HG03521 (cell line): ENCODE measurements around the gene PITPNB.
A peak's percentile ranks its signal among the peaks of the same experiment; 100 is the strongest.

Experiments used
- ATAC-seq: cut with Tn5 transposase; IDR thresholded peaks from one replicate; pipeline ENCODE4 v1.9.1; 2021; ENCODE audit warnings: mild to moderate bottlenecking, moderate library complexity; ENCODE audit not compliant: unreplicated experiment

PITPNB gene

GRCh38 chr22:27919942-27920755, 1.1 kb upstream of the PITPNB start:
- peak; percentile 19 for ATAC-seq

GRCh38 chr22:27918341-27919221, 475 bp downstream of the PITPNB start:
- peak; percentile 23 for ATAC-seq

- no peak for ATAC-seq
Measured at GRCh38 chr22:27915986-27916385, 3.1 kb downstream of the PITPNB start.

GRCh38 chr22:27913162-27913741, 5.8 kb downstream of the PITPNB start:
- ATAC-seq: no peak

GRCh38 chr22:27912101-27912500, 7.0 kb downstream of the PITPNB start:
- no peak for ATAC-seq

GRCh38 chr22:27911330-27911729, 7.7 kb downstream of the PITPNB start:
- ATAC-seq: no peak

- ATAC-seq: no peak
Measured at GRCh38 chr22:27906241-27906640, 12.8 kb downstream of the PITPNB start.

GRCh38 chr22:27905653-27906052, 13.4 kb downstream of the PITPNB start:
- ATAC-seq: no peak

GRCh38 chr22:27903805-27904473, 15.1 kb downstream of the PITPNB start:
- ATAC-seq: no peak

GRCh38 chr22:27900153-27900552, 18.9 kb downstream of the PITPNB start:
- no peak for ATAC-seq

- ATAC-seq: no peak
Measured at GRCh38 chr22:27896245-27896644, 22.8 kb downstream of the PITPNB start.

- peak; percentile 73 for ATAC-seq
Measured at GRCh38 chr22:27895600-27895999, 23.5 kb downstream of the PITPNB start.

GRCh38 chr22:27892811-27893210, 26.2 kb downstream of the PITPNB start:
- no peak for ATAC-seq

GRCh38 chr22:27892064-27892463, 27.0 kb downstream of the PITPNB start:
- no peak for ATAC-seq

- no peak for ATAC-seq
Measured at GRCh38 chr22:27888310-27888709, 30.7 kb downstream of the PITPNB start.

GRCh38 chr22:27886843-27887151, 32.3 kb downstream of the PITPNB start:
- ATAC-seq: no peak

GRCh38 chr22:27885977-27886842, 32.8 kb downstream of the PITPNB start:
- no peak for ATAC-seq

GRCh38 chr22:27883656-27884350, 35.3 kb downstream of the PITPNB start:
- ATAC-seq: no peak

GRCh38 chr22:27882507-27883290, 36.4 kb downstream of the PITPNB start:
- ATAC-seq: no peak
